Stomach smooth muscle (tissue), 2 donors: Measurements from ENCODE around the gene SLC8A1.

Experiments
- H3K27ac ChIP-seq: one replicate; pipeline ENCODE4 v1.7.0; 2013; ENCODE audit warnings: mild to moderate bottlenecking, low read length, inconsistent platforms
- H3K27me3 ChIP-seq, 2 donors: one replicate each; pipeline ENCODE4 v1.7.0; 2013; ENCODE audit warnings: low read length in 2 of 2; ENCODE audit not compliant: insufficient read depth in 2 of 2, control insufficient read depth in 1 of 2
- H3K36me3 ChIP-seq, 2 donors: one replicate each; pipeline ENCODE4 v1.7.0; 2013; ENCODE audit warnings: low read length in 2 of 2; ENCODE audit not compliant: control insufficient read depth in 2 of 2, insufficient read depth in 2 of 2
- H3K4me1 ChIP-seq: one replicate; pipeline ENCODE4 v1.7.0; 2013; ENCODE audit warnings: low read length; ENCODE audit not compliant: control insufficient read depth, insufficient read depth
- H3K4me3 ChIP-seq, 2 donors: one replicate each; pipeline ENCODE4 v1.7.0; 2013; ENCODE audit warnings: low read length in 2 of 2
- H3K9ac ChIP-seq, 2 donors: one replicate each; pipeline ENCODE4 v1.7.0; 2013; ENCODE audit warnings: low read length in 2 of 2, mild to moderate bottlenecking in 1 of 2
- H3K9me3 ChIP-seq, 2 donors: one replicate each; pipeline ENCODE4 v1.7.0; 2013; ENCODE audit warnings: low read length in 2 of 2; ENCODE audit not compliant: control insufficient read depth in 2 of 2
- donor health status: healthy.
- donor health status: Pancreatic carcinoma.

Gene SLC8A1

DNA sequence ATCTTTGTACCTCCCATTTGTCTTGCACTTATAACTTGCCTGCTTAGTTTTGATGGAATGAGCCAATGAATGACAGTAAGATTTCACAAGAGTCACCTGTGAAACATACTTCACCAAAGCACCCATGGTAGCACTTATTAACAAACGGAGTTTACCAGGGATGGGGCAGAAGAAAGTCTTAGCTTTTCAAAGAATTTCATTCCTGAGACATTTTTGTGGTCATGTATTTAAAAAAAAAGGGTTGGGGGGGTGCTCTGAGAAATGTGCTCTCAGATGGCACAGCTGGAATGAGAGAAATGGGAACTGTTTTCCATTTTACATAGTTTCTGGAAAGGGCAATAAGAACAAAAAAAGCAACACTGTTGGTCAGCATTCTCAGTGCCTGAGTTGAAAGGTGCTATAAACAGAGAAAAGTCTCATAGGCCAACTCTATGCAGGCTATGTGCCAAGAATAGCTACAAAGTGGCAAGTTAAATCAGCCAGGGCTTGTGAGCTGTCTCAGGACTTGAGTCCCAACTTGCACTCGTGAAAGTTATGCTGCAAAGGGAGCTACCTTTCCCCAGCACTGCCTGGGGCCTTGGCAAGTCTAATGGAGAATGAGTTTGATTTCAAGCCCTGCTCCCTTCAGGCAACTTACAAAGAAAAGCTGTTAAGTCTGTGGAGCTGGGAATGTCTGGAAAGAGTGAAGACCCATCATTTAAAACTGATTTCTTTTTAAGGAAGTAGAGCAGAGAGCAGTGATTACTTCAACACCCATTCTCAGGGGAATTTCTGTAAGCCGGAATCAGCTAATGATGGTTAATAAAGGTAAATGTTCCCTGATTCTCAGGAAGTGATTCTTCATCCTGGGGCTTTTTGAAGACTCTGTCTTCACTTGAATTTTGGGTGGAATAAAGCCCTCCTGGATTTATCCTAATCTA lies 170.6 kb downstream of the SLC8A1 start:
- H3K36me3 ChIP-seq: no peaks in the 10 kb centered on the region
- no peaks in the 10 kb centered on the region for H3K27me3 ChIP-seq
- peak overlapping the region; percentile 69 for H3K27ac ChIP-seq
- peak overlapping the region in 1 of 2 donors; percentile 41 for H3K4me3 ChIP-seq
- no peak overlapping the region for H3K9ac ChIP-seq
- peaks cover 17% of the 10 kb centered on the region for H3K4me1 ChIP-seq
- H3K9me3 ChIP-seq: no peaks in the 10 kb centered on the region

DNA sequence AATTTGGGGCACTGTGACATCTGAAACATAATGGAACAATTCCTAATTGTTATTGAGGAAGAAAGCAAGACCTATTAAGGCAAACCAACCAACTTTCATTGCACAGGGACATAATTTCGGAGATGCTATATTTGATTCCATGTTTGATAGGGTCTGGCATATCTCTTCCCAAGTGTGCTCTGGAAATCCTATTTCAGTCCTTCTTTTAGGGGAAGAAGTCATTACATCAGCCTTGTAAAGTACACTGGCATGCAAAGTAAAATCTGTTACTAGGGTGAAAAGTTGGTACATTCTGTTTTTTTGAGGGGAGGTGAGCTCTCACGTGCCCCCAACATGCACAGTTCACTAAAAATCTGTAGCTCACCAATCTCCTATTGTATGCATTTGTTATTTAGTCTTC lies 172.4 kb downstream of the SLC8A1 start:
- H3K27me3 ChIP-seq: no peaks in the 10 kb centered on the region
- H3K9ac ChIP-seq: peak overlapping the region in 1 of 2 donors; percentile 39
- no peaks in the 10 kb centered on the region for H3K36me3 ChIP-seq
- H3K9me3 ChIP-seq: no peaks in the 10 kb centered on the region
- peak overlapping the region; percentile 38 to 56 for H3K4me3 ChIP-seq
- peaks cover 18% of the 10 kb centered on the region for H3K4me1 ChIP-seq
- no peak overlapping the region for H3K27ac ChIP-seq

DNA sequence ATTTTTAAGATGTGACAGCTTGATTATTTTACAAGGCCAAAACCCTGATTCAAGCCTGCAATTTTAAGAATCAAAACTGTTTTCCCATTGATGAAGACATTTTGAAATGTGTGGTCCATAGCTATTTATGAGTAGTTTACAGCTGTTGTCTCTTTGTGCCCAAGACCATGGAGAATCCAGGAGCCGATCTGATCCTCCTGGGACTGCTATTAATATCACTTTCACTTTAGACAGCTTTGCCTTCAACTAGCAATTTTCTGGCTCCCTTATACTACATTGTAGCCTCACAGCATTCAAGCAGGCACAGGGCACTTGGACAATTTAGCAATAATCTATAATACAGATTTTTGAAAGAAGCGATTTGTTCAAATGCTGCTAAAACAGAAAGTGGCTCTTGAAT lies 172.9 kb downstream of the SLC8A1 start:
- Histone ChIP-seq H3K27ac (no peak overlapping the region), H3K27me3 (no peaks in the 10 kb centered on the region), H3K4me1 (peaks cover 21% of the 10 kb centered on the region), H3K9ac (peak overlapping the region; percentile 37 to 39), H3K9me3 (no peaks in the 10 kb centered on the region), H3K36me3 (no peaks in the 10 kb centered on the region), H3K4me3 (peak overlapping the region; percentile 38 to 56)

DNA sequence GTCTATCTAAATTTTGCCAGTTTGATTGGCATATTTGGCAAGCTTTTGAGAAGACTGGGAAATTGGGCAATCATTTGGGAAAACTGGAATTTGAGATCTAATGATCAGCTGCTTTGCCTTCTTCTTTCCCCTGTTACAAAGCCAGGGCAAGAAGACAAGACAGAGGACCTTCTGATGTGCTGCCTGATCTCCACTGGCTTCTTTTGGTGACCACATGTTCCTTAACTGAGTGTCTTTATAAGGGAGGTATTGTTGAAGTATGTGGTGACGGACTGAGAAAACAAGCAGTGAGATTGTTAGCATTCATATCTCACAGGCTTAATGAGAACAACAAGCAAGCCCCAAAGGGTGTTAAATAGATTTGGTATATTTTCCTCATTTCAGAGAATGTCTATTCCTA lies 175.8 kb downstream of the SLC8A1 start:
- no peak overlapping the region for H3K9ac ChIP-seq
- H3K27me3 ChIP-seq: no peaks in the 10 kb centered on the region
- H3K9me3 ChIP-seq: no peaks in the 10 kb centered on the region
- H3K4me1 ChIP-seq: peaks cover 34% of the 10 kb centered on the region
- H3K4me3 ChIP-seq: no peak overlapping the region
- no peaks in the 10 kb centered on the region for H3K36me3 ChIP-seq
- H3K27ac ChIP-seq: peak overlapping the region; percentile 0

DNA sequence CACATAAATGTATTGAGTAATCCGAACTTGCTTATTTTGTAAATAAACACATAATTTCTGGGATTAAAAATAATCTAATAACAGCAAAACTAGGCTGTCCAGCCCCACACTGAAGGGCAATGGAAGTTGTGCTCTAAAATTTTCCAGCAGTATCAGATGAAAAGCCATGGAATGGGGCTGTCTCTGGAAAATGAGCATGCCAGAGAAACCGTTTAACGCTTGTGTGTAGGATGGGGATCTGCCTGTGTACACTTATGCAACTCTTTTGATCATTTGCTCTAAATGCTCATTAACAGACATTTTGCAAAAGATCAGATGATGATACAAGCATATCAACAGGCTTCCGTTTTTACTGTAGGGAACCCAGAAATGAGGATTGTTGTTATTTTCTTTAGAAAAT lies 177.6 kb downstream of the SLC8A1 start:
- Histone ChIP-seq H3K4me3 (no peak overlapping the region), H3K4me1 (peaks cover 30% of the 10 kb centered on the region), H3K27ac (peak overlapping the region; percentile 37), H3K36me3 (no peaks in the 10 kb centered on the region), H3K9me3 (no peaks in the 10 kb centered on the region), H3K27me3 (no peaks in the 10 kb centered on the region), H3K9ac (no peak overlapping the region)

DNA sequence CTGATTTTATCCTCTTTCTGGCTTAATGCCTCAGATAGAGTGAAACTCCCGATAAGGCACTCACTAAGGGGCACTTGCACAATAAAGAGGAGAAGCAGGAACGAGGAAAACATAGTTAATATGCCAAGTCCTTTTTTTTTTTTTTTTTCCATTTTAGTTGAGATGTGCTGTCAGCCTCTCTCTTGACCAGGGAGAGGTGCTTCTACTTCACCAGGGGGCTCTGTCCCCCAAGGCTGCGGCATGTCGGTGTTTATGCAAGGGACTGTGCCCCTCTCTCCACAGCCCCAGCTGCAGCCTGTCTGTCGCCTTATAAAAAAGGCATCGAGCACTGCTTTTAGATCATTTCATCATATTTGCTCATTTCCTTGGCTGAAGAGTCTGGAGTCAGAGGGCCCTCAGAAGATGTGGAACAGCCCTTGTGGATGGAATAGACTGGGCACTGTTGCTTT lies 178.1 kb downstream of the SLC8A1 start:
- Histone ChIP-seq H3K4me1 (peaks cover 30% of the 10 kb centered on the region), H3K9me3 (no peaks in the 10 kb centered on the region), H3K27me3 (no peaks in the 10 kb centered on the region), H3K4me3 (peak overlapping the region in 1 of 2 donors; percentile 40), H3K36me3 (no peaks in the 10 kb centered on the region), H3K27ac (peak overlapping the region; percentile 37), H3K9ac (no peak overlapping the region)

DNA sequence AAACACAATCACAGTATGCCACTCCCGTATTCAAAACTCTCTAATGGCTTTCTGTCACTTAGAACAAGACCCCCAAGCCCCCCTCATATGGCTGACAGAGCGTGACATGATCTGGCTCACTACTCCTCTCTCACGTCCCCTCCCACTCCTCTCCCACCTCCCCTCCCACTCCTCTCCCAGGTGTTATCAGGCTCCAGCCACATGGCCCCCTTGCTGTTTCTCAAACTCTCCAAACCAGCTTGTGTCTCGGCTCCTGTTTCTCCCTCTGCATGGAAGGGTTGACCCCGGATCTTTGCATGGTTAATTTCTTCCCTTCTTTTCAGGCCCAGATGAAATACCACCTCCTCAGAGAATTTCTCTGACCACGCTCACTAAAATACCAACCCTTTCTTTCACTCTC lies 180.8 kb downstream of the SLC8A1 start:
- peaks cover 30% of the 10 kb centered on the region for H3K4me1 ChIP-seq
- H3K27me3 ChIP-seq: no peaks in the 10 kb centered on the region
- no peak overlapping the region for H3K4me3 ChIP-seq
- no peaks in the 10 kb centered on the region for H3K9me3 ChIP-seq
- no peaks in the 10 kb centered on the region for H3K36me3 ChIP-seq
- H3K27ac ChIP-seq: peak overlapping the region; percentile 11
- H3K9ac ChIP-seq: no peak overlapping the region

DNA sequence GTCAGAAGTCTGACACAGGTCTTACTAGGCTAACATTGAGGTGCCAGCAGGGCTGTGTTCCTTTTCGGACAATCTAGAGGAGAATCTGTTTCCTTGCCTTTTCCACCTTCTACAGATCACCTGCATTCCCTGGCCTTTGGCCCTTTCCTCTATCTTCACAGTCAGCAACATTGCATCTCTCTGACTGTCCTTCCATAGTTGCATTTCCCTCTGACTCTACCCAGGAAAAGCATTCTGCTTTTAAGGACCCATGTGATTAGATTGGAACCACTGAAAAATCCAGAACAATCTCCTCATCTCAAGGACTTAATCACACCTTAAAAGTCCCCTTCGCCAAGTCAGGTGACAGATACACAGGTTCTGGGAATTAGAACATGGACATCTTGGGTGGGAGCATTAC lies 181.5 kb downstream of the SLC8A1 start:
- no peak overlapping the region for H3K4me3 ChIP-seq
- H3K27me3 ChIP-seq: no peaks in the 10 kb centered on the region
- H3K27ac ChIP-seq: peak overlapping the region; percentile 11
- peaks cover 26% of the 10 kb centered on the region for H3K4me1 ChIP-seq
- no peaks in the 10 kb centered on the region for H3K36me3 ChIP-seq
- no peak overlapping the region for H3K9ac ChIP-seq
- H3K9me3 ChIP-seq: no peaks in the 10 kb centered on the region

DNA sequence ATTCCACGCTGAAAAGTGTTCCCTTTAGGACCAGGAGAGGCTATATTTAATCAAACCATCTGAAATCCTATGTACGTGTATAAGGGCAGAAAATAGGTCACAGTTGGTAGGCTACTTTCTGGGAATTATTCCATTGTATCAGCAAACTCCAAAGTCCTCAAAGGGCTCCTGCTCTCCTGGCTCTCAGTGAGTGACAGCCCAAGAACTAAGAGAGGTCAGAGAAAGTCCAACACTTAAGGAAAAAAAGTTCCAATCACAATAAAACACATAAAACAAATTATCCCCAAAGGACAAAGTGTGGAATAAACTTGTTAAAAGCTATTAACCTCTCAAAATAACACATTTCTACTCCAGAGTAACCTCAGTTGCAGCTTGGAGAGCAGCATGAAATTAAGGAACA lies 183.3 kb downstream of the SLC8A1 start:
- Histone ChIP-seq H3K27me3 (no peaks in the 10 kb centered on the region), H3K9ac (no peak overlapping the region), H3K4me1 (peaks cover 17% of the 10 kb centered on the region), H3K36me3 (no peaks in the 10 kb centered on the region), H3K27ac (no peak overlapping the region), H3K4me3 (no peak overlapping the region), H3K9me3 (no peaks in the 10 kb centered on the region)

DNA sequence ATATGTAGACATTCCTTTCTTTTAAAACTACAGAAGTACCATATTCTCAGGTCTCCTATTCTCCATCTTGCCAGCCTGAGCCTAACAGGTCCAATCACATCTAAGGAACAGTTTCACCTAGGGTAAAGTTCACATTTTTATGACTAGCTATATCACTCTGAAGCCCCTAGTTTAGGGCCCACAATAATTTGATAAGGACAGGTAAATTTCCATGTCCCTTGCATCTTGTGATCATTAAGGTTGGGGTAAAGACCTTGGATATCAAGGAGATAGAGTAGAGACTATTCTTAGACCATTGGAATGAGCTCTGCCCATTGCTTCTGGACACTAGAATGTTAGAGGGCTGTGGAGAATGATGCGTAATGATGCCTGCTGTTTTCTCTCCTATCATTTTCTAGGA lies 185.7 kb downstream of the SLC8A1 start:
- Histone ChIP-seq H3K9ac (no peak overlapping the region), H3K4me1 (peaks cover 6% of the 10 kb centered on the region), H3K4me3 (no peak overlapping the region), H3K9me3 (no peaks in the 10 kb centered on the region), H3K27ac (no peak overlapping the region), H3K27me3 (no peaks in the 10 kb centered on the region), H3K36me3 (no peaks in the 10 kb centered on the region)

DNA sequence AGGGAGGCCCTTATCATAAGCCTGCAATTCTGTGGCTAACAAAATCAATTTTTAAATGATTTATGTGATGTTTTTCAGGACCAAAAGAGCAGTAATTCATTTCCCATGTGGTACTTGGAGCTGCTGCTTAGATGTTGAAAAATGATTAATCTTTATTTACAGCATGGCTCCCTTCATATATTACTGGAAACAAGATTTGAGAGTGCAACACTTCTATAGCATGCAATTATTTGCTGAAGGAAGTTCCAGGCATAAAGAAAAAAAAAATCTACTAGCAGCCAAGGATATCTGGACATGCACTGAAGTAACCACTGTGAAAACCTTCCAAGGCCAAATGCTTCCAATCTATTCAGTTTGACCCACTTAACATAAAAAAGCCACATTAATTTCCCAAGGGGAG lies 186.3 kb downstream of the SLC8A1 start:
- no peaks in the 10 kb centered on the region for H3K27me3 ChIP-seq
- H3K4me3 ChIP-seq: no peak overlapping the region
- no peaks in the 10 kb centered on the region for H3K4me1 ChIP-seq
- no peak overlapping the region for H3K9ac ChIP-seq
- no peaks in the 10 kb centered on the region for H3K36me3 ChIP-seq
- H3K9me3 ChIP-seq: no peaks in the 10 kb centered on the region
- H3K27ac ChIP-seq: no peak overlapping the region
